ENCODE results near the gene STX16.

STX16 gene

DNA sequence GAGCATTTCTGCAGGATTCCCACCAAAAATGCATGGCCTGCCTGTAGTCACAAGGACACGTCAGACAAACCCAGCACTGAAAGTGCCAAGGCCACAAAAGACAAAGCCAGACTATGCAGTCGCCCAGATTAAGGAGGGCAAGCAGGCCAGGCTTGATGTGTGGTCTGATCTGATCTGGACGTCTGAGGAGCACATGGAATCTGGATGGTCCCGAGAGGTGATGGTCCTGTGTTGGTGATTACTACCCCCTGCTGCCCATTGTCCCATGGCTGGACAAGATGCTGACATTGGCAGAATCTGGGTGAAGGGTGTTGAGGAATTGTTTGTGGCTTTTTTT is 58.6 kb downstream of the STX16 start:
- H3K4me3 ChIP-seq (ENCODE audit: control insufficient read depth, low read depth, low read length), result no peak overlapping the region
- no peak for DNase-seq (ENCODE audit: low read depth)
- TF ChIP-seq, protein P1, sequence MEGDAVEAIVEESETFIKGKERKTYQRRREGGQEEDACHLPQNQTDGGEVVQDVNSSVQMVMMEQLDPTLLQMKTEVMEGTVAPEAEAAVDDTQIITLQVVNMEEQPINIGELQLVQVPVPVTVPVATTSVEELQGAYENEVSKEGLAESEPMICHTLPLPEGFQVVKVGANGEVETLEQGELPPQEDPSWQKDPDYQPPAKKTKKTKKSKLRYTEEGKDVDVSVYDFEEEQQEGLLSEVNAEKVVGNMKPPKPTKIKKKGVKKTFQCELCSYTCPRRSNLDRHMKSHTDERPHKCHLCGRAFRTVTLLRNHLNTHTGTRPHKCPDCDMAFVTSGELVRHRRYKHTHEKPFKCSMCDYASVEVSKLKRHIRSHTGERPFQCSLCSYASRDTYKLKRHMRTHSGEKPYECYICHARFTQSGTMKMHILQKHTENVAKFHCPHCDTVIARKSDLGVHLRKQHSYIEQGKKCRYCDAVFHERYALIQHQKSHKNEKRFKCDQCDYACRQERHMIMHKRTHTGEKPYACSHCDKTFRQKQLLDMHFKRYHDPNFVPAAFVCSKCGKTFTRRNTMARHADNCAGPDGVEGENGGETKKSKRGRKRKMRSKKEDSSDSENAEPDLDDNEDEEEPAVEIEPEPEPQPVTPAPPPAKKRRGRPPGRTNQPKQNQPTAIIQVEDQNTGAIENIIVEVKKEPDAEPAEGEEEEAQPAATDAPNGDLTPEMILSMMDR (conservative IDR thresholded peaks at IDR 0.05; ENCODE audit: control insufficient read depth, insufficient read depth, low read depth, low read length), result no peak

DNA sequence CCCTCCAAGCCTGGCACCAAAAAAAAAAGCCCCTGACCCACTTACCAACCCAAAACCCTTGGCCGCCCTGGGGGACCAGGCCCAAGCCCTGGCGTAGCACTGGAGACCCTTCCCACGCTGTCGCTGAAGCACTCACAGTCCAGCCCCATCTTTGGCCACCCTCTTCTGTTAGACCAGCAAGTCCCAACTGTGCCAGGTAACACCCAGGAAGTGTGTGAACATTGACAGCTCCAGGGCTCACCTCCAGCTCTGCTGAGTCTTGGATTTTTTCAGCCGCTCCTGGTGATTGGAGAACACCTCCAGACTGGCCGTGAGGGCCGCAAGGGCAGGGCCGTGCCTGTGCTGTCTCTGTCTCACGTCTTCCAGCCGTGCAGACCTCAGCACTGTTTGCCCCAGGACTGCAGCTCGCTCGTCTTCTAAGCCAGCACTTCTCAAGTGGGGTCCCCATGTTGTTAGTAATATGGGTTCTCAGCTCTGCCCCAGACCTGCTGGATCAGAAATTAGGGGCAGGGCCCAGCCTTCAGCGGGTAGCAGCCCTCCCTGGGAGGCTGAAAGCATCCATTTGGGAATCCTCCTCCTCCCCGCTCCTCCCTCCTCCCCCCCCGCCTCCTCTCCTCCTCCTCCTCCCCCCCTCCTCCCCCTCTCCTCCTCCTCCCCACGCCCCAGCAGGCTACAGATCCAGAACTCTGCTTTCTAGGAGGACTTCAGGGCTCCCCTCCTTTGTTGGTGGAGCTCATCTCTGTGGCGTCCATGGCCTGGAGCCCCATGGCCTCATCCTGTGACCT is 59.6 kb downstream of the STX16 start:
- no peak for DNase-seq (ENCODE audit: low read depth)
- no peak overlapping the region for H3K4me3 ChIP-seq (ENCODE audit: control insufficient read depth, low read depth, low read length)
- TF ChIP-seq, protein P1 (conservative IDR thresholded peaks at IDR 0.05; ENCODE audit: control insufficient read depth, insufficient read depth, low read depth, low read length), result no peak

DNA sequence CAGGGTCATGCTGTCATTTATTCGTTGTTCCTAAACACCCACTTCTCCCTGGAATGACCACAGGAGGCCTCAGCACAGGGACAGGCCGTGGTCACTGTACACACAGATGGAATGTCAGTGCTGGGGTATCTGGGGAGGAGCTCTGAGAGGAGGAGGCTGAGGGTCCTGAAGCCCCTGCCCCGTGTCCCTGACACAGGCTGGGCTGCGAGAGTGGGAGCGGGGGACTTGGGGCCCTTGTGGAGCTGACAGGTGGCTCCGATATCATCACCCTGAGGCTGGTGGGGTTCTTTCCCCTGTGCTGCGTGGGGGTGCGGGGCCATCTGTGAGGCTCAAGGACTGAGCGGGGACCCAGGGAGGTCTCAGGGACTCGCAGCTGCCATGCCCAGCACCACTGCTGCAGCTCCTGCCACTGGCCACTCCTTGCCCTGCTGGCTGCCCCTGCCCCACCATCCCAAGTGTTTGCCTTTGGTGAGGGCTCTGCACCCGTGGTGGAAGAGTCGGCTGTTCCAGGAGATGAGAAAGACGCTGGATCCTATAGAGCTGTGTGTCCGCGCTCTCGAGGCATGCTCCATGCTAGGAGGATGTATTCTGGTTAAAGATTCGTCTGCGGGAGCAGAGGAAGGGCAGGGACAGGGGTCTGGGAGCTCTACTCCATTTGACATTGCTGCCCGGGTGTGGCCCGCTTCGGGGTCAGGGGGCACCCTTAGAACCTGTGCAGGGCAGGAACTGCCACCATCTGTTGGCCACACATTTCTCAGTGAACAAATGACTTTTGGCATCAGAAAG is 60.4 kb downstream of the STX16 start:
- H3K4me3 ChIP-seq (ENCODE audit: control insufficient read depth, low read depth, low read length), result no peak overlapping the region
- DNase-seq (ENCODE audit: low read depth), result no peak
- TF ChIP-seq, protein P1 (conservative IDR thresholded peaks at IDR 0.05; ENCODE audit: control insufficient read depth, insufficient read depth, low read depth, low read length), result no peak

DNA sequence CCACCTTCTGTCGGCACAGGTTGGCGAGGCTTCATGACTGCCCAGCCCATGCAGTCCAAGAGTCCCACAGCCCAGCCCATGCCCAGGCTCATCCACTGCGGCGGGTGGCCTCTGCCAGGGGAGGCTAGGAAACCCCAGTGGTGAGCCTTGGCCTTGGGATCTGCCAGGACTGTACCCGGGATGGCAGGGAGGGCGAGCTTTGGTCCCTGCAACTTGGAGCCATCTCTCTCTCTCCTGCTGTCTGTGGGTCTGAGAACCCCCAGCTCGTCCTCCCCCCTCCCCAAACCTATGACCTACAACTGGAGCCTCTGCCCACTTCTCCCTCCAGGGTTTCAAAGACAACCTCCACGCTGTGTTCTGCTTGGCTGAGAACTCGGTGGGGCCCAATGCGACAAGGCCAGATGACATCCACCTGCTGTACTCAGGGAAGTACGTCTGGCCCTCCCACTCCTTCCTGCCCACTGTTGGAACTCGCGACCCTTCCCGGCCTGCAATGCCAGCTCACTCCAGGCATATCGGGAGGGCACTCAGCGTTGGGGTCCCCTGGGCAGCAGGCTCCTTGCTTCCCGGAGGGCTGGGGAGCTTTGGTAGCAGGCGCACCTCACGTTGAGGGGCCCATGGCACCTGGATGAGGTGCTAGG is 61.2 kb downstream of the STX16 start:
- DNase-seq (ENCODE audit: low read depth), result no peak
- TF ChIP-seq, protein P1 (conservative IDR thresholded peaks at IDR 0.05; ENCODE audit: control insufficient read depth, insufficient read depth, low read depth, low read length), result no peak
- no peak overlapping the region for H3K4me3 ChIP-seq (ENCODE audit: control insufficient read depth, low read depth, low read length)

DNA sequence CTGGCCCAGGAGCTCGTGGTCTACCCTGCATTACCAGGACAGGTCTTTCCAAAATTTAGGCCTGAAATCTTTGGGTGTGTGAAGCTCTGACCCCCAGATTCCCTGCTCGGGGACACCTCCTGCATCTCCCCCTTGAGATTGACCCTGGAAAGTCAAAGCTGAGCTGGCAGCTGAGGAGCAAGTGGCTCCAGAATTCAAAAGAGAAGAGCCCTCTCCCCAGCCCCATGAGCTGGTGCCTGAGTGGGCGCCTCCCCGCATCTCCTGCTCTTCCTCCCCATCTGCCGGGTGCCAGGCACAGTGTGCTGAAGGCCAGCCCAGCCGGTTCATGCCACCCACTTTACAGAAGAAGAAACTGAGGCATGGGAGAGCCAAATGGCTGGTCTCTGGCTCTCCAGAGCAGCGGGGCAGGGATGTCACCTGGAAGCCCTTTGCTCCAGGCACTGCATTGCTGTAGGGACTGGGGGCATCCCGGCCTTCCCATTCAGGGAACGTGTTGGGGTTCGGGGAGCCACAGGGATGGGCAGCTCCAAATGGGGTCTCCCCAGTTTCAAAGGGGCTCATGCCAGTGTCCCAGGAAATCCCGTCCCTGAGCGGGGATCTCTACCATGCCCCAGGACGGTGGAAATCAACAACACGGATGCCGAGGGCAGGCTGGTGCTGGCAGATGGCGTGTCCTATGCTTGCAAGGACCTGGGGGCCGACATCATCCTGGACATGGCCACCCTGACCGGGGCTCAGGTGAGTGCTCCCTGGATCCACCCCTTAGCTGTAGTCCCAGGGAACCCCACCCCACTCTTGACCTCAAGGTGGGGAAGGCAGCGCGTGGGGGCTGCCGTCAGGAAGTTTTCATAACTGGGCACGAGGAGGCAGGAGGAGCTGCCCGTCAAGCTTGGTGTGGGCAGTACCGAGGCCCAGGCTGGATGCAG is 62.0 kb downstream of the STX16 start:
- TF ChIP-seq, protein P1 (conservative IDR thresholded peaks at IDR 0.05; ENCODE audit: control insufficient read depth, insufficient read depth, low read depth, low read length), result no peak
- DNase-seq (ENCODE audit: low read depth), result no peak
- H3K4me3 ChIP-seq (ENCODE audit: control insufficient read depth, low read depth, low read length), result no peak overlapping the region

DNA sequence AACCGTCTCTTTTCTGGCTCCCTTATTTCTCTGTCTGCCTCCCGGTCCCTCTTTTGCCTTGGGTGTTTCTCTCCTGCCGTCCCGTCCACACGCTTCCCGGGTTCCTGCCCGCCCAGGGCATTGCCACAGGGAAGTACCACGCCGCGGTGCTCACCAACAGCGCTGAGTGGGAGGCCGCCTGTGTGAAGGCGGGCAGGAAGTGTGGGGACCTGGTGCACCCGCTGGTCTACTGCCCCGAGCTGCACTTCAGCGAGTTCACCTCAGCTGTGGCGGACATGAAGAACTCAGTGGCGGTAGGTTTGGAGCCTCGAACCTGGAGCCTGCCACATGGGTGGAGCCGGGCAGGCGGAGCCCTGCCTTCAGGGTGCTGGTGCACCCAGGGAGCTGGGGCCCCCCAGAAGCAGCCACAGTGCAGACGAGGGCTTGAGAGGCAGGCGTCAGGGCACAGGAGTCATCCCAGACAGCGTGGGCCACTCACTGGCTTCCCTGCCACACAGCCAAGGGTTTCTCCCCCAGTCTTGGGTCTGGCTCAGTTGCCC is 62.8 kb downstream of the STX16 start:
- DNase-seq (ENCODE audit: low read depth), result no peak
- TF ChIP-seq, protein P1 (conservative IDR thresholded peaks at IDR 0.05; ENCODE audit: control insufficient read depth, insufficient read depth, low read depth, low read length), result no peak

More for the DNA sequence above, 62.8 kb downstream of the STX16 start:
- H3K4me3 ChIP-seq (ENCODE audit: control insufficient read depth, low read depth, low read length), result no peak overlapping the region
